ENCODE data around the gene TMOD2. TPM values are rescaled to one million over a fixed set of nuclear protein-coding genes. Genes with fewer than 3 reads are reported as not detected.

Gene TMOD2
- polyA plus RNA-seq, 1 donor (not counting 4 experiments of a cell fraction or from before 2014, with no cell fraction given) = 5.2 TPM

GRCh38 chr15:51774916-51775315 is 23.5 kb downstream of the TMOD2 start:
- no peaks in the 10 kb centered on the region for H4K20me1 ChIP-seq (ENCODE audit: control insufficient read depth, extremely low read depth, insufficient read depth, low read length)
- H3K9ac ChIP-seq (ENCODE audit: control insufficient read depth, extremely low read depth, insufficient read depth, low read length) = no peak overlapping the region
- FAIRE-seq = no peak
- peaks cover 11% of the 10 kb centered on the region for H3K4me1 ChIP-seq (ENCODE audit: control insufficient read depth, extremely low read depth, insufficient read depth, low read length)
- no peaks in the 10 kb centered on the region for H3K27me3 ChIP-seq (ENCODE audit: control insufficient read depth, extremely low read depth, insufficient read depth, low read length)
- H3K9me1 ChIP-seq (ENCODE audit: control insufficient read depth, extremely low read depth, insufficient read depth, low read length) = no peaks in the 10 kb centered on the region
- no peaks in the 10 kb centered on the region for H3K9me3 ChIP-seq (ENCODE audit: control insufficient read depth, low read depth, low read length)
- DNase-seq (ENCODE audit: low read depth, low spot score) = no peak
- dilution Hi-C loops (cut with MboI; ENCODE audit: extremely low pct_ligation_motif_present, low sequenced_read_pairs) = no loop called here
- H3K4me2 ChIP-seq (ENCODE audit: control insufficient read depth, extremely low read depth, insufficient read depth, low read depth, low read length) = no peak overlapping the region
- peaks cover 2 to 3% of the 10 kb centered on the region in 2 experiments for H3K36me3 ChIP-seq (ENCODE audit: control insufficient read depth in 2 of 2, extremely low read depth in 1 of 2, insufficient read depth in 2 of 2, low read length in 2 of 2)
- no peaks in the 10 kb centered on the region for H3K79me2 ChIP-seq (ENCODE audit: control insufficient read depth, insufficient read depth, low read length)
- no peak overlapping the region for H3K4me3 ChIP-seq (ENCODE audit: control insufficient read depth in 2 of 3, extremely low read depth in 1 of 3, insufficient read depth in 2 of 3, low read depth in 1 of 3, low read length in 3 of 3)
- TF ChIP-seq EZH2 (IDR thresholded peaks at IDR 0.05; ENCODE audit: low read length) (no peak), CTCF (optimal IDR thresholded peaks at IDR 0.05 in 1 of 3, IDR thresholded peaks at IDR 0.05 in 1 of 3, conservative IDR thresholded peaks at IDR 0.05 in 1 of 3; ENCODE audit: extremely low read depth in 1 of 3, insufficient read depth in 2 of 3, low read length in 3 of 3) (no peak)
- no peak overlapping the region for H3K27ac ChIP-seq (ENCODE audit: control insufficient read depth, insufficient read depth, low read length)
- H2AFZ ChIP-seq (ENCODE audit: control insufficient read depth, low read length) = no peak overlapping the region

- TF ChIP-seq EZH2 (IDR thresholded peaks at IDR 0.05; ENCODE audit: low read length) (no peak), CTCF (optimal IDR thresholded peaks at IDR 0.05 in 1 of 3, IDR thresholded peaks at IDR 0.05 in 1 of 3, conservative IDR thresholded peaks at IDR 0.05 in 1 of 3; ENCODE audit: extremely low read depth in 1 of 3, insufficient read depth in 2 of 3, low read length in 3 of 3) (peak; percentile 73 to 91 (median 89))
- Histone ChIP-seq H3K9ac (ENCODE audit: control insufficient read depth, extremely low read depth, insufficient read depth, low read length) (no peak overlapping the region), H3K36me3 (ENCODE audit: control insufficient read depth in 2 of 2, extremely low read depth in 1 of 2, insufficient read depth in 2 of 2, low read length in 2 of 2) (peaks cover 0 to 3% of the 10 kb centered on the region in 2 experiments), H3K79me2 (ENCODE audit: control insufficient read depth, insufficient read depth, low read length) (no peaks in the 10 kb centered on the region), H3K9me1 (ENCODE audit: control insufficient read depth, extremely low read depth, insufficient read depth, low read length) (no peaks in the 10 kb centered on the region), H3K27ac (ENCODE audit: control insufficient read depth, insufficient read depth, low read length) (peak overlapping the region; percentile 15), H3K27me3 (ENCODE audit: control insufficient read depth, extremely low read depth, insufficient read depth, low read length) (no peaks in the 10 kb centered on the region), H4K20me1 (ENCODE audit: control insufficient read depth, extremely low read depth, insufficient read depth, low read length) (no peaks in the 10 kb centered on the region), H3K4me2 (ENCODE audit: control insufficient read depth, extremely low read depth, insufficient read depth, low read depth, low read length) (peak overlapping the region; percentile 39), H2AFZ (ENCODE audit: control insufficient read depth, low read length) (no peak overlapping the region), H3K4me1 (ENCODE audit: control insufficient read depth, extremely low read depth, insufficient read depth, low read length) (peaks cover 17% of the 10 kb centered on the region), H3K9me3 (ENCODE audit: control insufficient read depth, low read depth, low read length) (no peaks in the 10 kb centered on the region), H3K4me3 (ENCODE audit: control insufficient read depth in 2 of 3, extremely low read depth in 1 of 3, insufficient read depth in 2 of 3, low read depth in 1 of 3, low read length in 3 of 3) (no peak overlapping the region)
- dilution Hi-C loops (cut with MboI; ENCODE audit: extremely low pct_ligation_motif_present, low sequenced_read_pairs) = no loop called here
- FAIRE-seq (peak; percentile 73), DNase-seq (ENCODE audit: low read depth, low spot score) (no peak)
Observed at GRCh38 chr15:51775967-51776816, 24.8 kb downstream of the TMOD2 start.
